LNCaP clone FGC (cell line): ENCODE data around the gene SEPTIN3.
"Not testable (repeated sequence)": the region's sequence is repeated elsewhere in the genome, so short reads cannot be mapped to it uniquely, and the experiment has no call there.

ENCODE experiments used
- DNase-seq: peaks from one replicate; pipeline ENCODE4 v3.0.0-alpha.2; 2011; ENCODE audit warnings: low read depth
- H3K4me3 ChIP-seq: 2 replicates; pipeline ENCODE4 v1.5.1; 2011; ENCODE audit warnings: mild to moderate bottlenecking, low read depth, low read length, control low read depth
- CTCF ChIP-seq: IDR thresholded peaks from 2 replicates; pipeline ENCODE4 v1.5.1; 2012; ENCODE audit warnings: mild to moderate bottlenecking; ENCODE audit not compliant: control insufficient read depth, insufficient read depth; ENCODE audit errors: extremely low read depth

The SEPTIN3 gene

DNA sequence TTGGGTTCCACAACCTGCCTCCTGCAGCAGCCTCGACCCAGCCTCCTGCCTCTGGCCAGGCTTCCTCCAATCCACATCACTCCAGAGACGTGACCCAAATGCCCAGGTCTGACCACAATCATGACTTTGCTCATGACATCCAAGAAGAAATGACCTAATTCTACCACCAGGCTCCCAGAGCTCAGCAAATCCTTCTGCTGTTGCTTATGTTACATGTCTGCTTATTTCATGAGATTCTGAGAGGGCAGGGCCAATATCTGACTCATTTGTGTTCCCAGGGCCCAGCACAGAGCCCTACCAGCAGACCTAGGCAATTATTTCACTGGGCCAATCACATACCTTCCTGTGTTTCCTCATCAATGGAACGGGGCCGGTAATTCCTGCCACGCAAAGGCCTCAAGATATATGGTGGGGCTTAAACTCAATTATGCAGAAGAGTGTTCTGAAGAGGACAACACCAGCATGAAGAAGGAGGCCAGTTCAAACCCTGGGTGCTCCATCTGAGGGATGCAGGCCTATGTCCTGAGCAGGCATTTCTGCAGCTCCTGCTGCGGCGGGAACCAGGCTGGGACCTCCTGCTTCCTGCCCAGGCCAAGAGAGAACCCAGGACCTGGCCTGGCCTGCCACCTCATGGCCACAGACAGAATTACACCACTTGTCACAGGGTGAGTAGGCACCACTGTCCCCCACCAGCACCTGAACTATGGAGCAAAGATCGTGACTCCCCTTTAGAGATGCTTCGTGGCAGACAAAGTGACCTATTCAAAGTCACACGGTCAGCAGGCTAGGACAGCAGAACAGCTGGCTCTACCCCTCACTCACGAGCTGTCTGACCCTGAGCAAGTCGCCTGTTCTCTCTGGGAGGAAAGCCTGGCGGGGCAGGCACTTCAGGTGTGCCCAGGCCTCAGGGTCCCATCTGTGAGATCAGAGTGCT, 28.1 kb upstream of the SEPTIN3 start:
- peak; percentile 87 for TF ChIP-seq CTCF
- no peak overlapping the region for H3K4me3 ChIP-seq
- DNase-seq: peak; percentile 37

DNA sequence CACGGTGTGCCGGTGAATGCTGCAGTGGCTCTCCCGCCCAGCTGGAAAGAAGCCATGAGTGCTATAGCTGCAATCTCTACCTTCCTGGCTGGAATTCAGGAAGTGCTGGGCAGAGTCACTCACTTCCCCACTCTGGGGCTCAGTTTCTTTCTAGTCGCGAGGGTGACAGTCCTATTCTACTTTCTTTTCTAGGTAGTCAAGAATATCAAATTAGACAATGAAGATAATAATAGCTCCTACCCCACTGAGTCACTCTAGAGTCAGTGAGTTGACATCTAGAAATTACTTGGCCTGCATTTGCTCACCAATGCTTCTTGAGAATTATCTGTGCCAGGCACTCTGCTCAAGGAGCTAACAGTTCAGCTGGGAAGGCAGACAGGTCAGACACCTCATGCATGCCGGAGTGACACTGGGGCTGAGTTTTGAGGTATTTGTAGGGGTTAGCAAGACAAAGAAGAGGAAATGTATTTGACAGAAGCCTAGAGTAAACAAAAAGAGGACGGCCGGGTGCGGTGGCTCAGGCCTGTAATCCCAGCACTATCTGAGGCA, 25.5 kb upstream of the SEPTIN3 start:
- H3K4me3 ChIP-seq: no peak overlapping the region
- DNase-seq: no peak
- TF ChIP-seq CTCF: no peak

DNA sequence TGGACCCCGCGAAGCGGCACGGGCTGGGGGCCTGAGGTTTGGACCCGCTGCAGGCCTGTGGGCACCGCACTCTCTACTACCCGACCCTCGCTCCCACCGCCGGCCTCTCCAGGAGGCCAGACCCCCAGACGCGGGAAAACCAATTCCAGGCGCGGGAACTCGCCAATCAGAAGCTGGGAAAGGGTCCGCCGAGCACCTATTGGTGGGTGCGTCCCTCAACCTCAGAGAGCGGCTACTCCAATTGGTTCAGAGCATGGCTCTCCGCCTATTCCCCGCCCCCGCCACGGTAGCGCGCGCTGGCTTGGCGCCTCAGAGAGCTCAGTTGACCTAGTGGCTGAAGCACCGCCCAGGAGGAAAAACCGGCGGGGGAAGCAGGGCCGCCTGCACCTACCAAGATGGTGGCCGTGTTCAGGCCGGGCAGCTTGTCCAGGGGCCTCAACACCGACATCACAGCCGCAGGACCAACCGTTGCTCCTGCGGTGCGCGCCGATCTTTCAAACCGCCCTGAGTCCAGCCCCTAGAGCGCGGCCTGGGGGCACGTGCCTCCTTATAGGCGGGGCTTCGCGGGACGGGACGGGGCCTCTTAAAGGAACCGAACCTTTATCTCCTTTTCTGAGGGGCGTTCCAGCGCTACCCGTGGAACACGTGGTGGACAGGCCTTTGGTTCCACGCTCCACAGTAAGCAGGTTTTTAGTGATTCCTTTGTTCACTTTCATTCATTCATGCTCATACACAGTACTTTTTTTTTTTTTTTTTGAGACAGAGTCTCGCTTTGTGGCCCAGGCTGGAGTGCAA, 22.4 kb upstream of the SEPTIN3 start, which contains the start of gene CENPM:
Gene CENPM (minus strand): TSS at position 524 of the 795 bp plus-strand sequence. CDS start 76 bp downstream, at position 448.
- TF ChIP-seq CTCF: no peak
- peak within 1 kb of the TSS; percentile 73 for H3K4me3 ChIP-seq

DNA sequence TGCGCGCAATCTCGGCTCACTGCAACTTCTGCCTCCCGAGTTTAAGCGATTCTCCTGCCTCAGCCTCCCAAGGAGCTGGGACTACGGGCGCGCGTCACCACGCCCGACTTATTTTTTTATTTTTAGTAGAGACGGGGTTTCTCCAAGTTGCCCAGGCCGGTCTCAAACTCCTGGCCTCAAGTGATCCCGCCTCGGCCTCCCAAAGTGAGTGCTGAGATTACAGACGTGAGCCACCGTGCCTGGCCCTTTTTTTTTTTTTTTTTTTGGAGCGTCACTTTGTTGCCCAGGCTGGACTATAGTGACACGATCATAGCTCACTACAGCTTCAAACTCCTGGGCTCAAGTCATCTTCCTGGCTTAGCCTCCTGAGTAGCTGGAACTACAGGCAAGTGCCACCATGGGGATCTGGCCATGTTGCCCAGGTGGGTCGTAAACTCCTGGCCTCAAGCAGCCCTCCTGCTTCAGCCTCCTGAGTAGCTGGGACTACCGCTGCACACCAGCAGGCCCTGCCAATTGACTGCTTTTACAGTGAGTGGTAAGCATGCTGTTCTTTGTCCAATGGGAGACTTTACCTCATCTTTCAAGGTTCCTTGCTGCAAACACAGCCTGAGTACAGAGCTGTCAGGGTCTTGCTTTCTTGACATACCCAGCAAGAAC, 21.7 kb upstream of the SEPTIN3 start:
- TF ChIP-seq CTCF: no peak
- no peak for DNase-seq
- H3K4me3 ChIP-seq: peak overlapping the region; percentile 73

More for the DNA sequence above, 22.4 kb upstream of the SEPTIN3 start, which contains the start of gene CENPM:
- peak; percentile 76 for DNase-seq

DNA sequence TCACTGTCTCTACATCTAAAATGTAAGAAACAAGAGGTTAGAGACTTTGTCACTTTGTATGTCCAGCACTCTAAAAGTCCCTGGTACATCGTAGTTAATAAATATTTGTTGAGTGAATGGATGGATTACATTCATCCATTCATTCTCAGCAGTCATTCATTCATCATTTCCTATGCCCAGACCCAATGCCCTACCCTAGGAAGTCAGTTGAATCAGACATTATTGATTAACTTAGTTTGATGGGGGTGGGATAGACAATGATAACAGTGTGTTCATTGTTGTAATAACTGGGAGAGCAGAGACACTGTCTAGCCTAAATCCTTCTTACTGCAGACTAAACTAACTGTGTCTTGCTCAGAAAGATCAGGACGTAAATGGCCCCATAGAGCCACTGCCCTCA, 21.1 kb upstream of the SEPTIN3 start:
- no peak overlapping the region for H3K4me3 ChIP-seq
- DNase-seq: no peak
- no peak for TF ChIP-seq CTCF

- DNase-seq, H3K4me3 ChIP-seq: not testable (repeated sequence)
These were observed 20.3 kb upstream of the SEPTIN3 start for GRCh38 chr22:41948928-41949296.
